ENCODE data around the gene NUP214.
"Not testable (repeated sequence)": the region's sequence is repeated elsewhere in the genome, so short reads cannot be mapped to it uniquely, and the experiment has no call there.

The NUP214 gene

DNA sequence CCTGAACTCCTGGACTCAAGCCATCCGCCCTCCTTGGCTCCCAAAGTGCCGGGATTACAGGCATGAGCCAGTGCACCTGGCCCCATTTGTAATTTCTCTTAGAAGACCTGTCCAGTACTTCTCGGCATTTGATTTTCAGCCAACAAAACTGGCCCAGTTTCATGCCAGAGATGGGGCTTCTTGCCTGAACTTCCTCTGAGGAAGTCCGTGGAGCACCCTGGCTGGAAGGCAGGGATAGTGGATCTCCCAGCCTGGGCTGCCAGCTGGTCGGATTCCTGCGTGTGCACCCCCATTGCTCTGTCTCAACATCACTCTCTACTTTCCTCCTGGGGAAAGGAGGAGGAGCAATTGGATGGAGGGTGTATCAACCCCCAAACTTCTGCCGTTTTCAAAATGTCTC lies 111.9 kb downstream of the NUP214 start:
- DNase-seq: no peak

DNA sequence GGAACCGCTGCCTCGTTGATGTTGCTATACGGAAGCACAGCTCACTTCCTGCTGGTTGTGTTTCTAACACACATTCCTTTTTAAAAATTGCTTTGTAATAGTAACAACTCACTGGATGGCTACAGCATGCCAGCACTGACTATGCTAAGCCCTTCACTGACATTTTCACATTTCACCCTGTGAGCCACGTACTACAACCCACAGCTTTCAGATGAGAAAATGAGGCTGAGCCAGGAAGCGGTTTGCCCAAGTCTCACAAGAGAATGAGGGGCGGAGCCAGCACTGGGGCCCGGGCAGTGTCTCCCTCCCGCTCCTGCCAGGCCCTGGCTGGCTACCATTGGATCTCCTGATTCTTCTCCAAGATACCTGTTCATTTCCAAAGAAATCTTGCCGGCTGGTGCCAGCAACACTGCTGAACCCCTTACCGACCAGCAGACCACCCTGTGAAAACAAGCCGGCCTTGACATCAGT lies 112.6 kb downstream of the NUP214 start:
- peak; percentile 79 to 81 for DNase-seq

DNA sequence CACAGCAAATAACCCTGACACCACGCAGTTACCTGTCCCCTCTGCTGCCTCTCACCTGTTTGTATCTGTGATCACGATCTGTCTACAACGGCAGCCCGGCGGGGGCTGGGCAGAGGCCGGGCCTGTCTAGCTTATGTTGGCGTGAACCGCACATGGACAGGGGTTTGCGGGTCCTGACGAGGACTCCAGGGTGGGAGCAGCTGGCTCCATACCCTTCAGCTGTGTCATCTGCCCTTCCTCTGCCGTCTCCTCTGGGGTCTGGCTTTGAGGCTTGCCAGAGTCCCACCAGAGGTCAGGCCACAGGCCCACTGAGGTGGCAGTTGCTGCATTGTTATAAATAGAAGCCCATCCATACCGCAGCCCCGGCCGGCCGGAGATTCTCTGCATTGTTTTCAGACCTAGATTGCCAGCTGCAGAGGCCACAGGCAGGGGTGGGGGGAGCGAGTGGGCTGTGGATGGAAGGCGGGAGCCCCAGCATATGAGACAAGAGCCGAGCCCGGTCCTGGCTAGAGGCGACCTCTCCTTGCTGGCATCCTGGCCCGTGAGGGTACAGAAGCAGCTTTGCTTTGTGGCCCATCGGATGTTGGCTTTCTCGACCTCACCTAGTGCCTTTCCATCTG lies 113.1 kb downstream of the NUP214 start:
- no peak for DNase-seq

GRCh38 chr9:131239161-131239975 lies 114.0 kb downstream of the NUP214 start:
- DNase-seq: no peak

DNA sequence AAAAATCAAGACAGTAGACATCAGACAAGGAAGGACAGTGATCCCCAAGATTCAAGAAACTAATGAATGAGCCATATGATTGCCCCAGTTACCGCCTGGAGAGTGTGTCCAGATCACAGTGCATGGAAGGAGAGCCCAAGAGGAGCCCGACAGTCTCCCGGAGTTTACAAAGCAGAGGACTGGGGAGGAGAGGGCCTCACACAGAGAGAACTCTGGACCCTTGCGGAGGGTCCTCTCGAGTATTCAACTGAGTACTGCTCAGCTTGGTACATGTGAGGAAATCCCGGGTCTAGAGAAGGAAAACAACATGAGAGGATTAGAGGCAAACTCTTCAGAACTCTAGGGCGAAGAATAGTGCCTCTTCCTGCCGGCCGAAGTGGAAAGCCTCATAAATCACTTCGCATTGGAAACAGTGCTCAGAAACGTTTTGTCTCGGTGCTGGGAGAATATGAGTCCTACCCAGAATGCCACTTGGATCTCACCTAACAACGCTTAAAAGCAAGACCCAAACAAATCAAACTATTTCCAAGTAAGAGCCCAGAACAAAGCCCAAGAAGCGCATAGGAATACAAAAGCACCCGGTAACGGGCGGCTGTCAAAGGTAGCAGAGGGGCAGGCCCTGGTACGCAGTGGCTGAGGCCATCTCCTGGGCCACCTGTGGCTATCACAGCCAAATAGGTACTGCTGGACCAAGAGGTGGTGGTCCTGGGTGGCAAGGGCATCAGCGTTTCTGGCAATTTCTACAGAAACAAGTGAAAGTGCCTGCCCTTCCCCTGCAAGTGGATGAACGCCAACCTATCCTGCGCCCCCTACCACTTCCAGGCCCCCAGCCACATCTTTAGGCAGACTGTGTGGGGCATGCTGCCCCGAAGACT lies 114.9 kb downstream of the NUP214 start:
- no peak for DNase-seq

DNA sequence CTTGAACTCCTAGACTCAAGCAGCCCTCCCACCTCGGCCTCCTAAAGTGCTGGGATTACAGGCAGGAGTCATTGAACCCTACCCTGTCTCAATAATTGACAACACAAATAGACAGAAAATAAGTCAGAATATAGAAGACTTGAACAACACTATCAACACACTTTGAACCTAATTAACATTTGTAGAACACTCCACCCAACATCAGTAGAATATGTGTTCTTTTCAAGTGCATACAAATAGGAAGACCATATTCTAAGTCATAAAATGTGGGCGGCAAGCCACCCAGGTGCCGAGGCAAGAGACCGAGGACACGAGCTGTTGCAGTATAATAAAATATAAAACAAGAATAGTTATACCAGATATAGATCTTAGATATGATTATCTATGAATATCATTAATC lies 118.9 kb downstream of the NUP214 start:
- DNase-seq: not testable (repeated sequence)

DNA sequence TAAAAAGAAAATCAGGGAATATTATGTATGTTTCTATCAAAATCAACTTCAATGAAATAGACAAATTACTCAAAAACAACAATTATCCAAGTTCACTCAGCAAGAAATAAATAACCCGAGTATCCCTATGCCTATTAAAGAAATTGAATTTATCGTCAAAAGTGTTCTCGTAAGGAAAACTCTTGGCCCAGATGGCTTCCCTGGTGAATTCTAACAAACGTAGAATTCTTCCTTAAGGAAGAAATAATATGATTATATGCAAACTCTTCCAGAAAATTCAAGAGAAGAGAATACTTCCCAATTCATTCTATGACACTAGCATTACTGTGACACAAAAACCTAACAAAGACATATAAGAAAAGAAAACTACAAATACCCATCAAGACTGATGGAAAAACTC lies 121.2 kb downstream of the NUP214 start:
- DNase-seq: no peak

DNA sequence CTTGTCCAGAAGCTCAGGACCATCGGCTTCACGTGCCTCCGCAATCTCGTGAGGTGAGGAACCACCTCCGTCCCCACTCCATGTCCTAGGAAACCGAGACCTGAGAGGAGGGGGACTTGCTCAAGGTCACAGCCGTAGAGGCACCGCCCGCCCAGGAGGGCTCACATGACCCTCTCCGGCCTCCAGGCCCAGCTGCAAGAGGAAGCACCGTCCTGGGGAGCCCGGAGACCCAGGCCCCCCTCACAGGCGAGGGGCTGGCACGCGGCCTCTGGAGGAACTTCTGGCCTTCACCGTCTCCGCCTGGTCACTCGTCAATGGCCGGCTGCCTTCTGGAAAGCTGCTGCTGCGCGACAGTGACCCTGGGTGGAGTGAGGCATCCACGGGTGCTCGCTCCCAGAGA lies 126.7 kb downstream of the NUP214 start:
- DNase-seq: no peak

GRCh38 chr9:131253891-131254491 lies 128.6 kb downstream of the NUP214 start:
- DNase-seq: no peak

DNA sequence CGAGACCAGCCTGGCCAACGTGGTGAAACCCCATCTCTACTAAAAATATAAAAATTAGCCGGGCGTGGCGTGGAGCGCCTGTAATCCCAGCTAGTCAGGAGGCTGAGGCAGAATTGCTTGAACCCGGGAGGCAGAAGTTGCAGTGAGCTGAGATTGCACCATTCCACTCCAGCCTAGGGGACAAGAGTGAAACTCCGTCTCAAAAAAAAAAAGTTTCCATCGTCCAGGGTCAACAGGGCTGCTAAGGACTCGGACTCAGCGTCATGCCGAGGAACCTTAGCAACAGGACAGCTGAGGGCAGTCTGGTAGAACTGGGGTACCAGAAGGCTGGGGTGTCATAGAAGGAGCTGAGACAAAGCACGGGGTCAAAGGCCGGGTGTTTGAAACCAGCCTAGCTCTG lies 129.2 kb downstream of the NUP214 start:
- no peak for DNase-seq

DNA sequence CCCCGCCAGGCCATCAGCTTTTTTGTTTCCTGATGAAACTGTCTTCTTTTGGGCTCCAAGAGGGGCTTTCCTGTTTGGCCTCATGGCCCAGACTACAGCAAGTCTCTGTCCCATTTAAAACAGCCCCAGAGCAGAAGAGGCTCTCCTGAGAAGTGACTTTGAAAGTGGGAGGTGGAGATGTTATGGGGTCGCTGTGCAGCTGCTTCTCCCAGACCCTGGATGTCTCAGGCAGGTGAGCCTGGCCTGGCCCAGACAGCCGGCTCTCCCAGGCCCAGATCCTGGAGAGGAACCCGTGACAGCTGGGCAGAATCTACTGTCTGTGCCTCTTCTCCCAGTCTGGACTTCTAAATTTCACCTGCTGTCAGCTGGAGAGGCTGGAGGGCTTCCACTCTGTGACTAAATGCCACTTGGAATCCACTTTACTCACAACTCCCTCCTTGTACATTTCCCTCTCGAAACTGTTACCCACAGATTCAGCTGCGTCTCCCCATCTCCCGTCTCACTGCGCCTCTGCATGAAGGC lies 130.4 kb downstream of the NUP214 start:
- no peak for DNase-seq

- DNase-seq: no peak
Measured at GRCh38 chr9:131257266-131258025, 132.1 kb downstream of the NUP214 start.

DNA sequence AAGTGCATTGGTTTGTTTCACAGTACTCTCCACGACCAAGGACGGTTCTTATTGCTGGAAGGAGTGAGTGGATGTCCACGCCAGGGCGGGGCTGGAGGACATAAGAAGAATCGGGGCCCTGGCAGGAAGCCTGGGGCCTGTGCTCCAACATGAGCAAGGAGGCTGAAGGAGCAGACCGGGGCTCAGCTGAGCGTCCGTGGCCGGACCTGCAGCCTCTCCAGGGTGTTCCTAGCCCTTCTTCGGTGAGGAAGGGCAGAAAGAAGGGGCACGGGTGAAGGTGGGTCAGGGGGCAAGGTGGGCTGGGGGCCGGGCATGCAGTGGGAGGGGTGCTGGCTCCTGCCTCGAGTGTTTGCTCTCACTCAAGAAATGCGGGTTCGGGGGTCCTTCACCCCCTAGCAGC lies 132.8 kb downstream of the NUP214 start:
- no peak for DNase-seq

- no peak for DNase-seq
Measured at GRCh38 chr9:131258698-131259431, 133.5 kb downstream of the NUP214 start.

DNA sequence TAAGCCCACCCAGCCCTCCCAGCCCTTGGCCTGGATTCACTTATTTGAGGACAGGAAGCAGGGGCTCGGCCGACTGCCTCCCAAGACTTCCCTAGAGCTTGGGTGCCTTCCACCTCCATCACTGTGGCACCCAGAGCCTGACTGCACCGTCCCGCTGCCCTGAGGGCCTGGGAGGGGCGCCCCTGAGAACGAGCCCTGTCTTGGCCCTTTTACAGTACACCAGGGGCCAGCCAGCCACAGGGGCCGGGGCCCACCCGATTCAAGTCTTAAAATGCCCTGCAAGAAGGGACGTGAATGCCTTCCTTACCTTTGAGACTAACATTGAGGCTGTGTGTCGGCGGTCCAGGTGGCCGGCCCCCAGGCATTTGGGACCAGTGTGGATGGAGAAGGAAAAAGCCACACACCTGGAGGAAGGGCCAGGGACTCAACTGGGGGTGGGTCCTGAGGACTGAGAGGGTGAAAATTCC lies 134.1 kb downstream of the NUP214 start:
- DNase-seq: no peak

GRCh38 chr9:131259916-131260597 lies 134.7 kb downstream of the NUP214 start:
- DNase-seq: no peak

DNA sequence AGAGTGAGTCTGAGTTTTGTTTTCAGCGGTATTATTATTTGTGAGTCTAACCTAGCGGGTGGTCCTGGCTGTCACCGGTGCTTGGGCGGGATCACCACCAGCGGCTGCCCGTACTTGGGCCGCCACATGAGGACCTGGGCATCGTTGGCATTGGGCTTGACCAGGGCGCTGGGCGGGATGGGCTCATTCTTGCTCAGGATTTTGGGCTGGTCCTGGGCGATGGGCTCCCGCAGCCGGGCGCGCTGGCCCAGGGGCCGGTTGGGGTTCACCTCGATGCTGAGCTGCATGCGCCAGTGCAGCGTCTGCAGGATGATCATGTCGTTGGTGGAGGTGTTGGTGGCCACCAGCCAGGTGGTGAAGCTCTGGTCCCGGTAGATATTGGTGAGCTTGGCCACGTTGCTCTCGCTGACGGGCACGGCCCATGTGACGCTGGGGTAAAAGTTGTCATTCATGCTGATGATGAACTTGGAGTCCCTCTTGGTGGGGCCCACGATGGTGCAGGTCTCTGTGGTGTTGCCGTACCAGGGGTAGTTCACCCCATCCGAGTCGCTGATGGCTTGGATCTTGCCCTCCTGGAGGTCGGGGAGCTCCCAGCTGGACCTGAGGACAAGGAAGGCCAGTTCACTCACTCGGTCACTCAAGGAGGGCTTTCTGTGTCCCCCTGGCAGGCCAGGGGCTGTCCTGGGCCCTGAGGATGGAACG lies 135.5 kb downstream of the NUP214 start:
- DNase-seq: no peak

GRCh38 chr9:131262327-131263032 lies 137.1 kb downstream of the NUP214 start:
- DNase-seq: no peak

DNA sequence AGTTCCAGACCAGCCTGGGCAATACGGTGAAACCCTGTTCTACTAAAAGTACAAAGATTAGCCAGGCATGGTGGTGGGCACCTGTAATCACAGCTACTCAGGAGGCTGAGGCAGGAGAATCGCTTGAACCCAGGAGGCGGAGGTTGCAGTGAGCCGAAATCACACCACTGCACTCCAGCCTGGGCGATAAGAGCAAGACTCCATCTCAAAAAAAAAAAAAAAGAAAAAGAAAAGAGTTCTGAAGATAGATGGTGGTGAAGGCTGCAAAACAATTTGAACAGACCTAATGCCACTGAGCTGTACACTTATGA lies 137.6 kb downstream of the NUP214 start:
- not testable (repeated sequence) for DNase-seq

Data from activated CD4-positive, alpha-beta T cell treated with anti-CD3 and anti-CD28 coated beads, Interleukin-2, amount 50 U/mL, for 4 hours (primary cell).